HG03439 (cell line): ENCODE data around the gene ERFL.

Experiments
- ATAC-seq: cut with Tn5 transposase; IDR thresholded peaks from one replicate; pipeline ENCODE4 v1.9.1; 2021; ENCODE audit warnings: mild to moderate bottlenecking, moderate library complexity; ENCODE audit not compliant: unreplicated experiment

Gene ERFL

DNA sequence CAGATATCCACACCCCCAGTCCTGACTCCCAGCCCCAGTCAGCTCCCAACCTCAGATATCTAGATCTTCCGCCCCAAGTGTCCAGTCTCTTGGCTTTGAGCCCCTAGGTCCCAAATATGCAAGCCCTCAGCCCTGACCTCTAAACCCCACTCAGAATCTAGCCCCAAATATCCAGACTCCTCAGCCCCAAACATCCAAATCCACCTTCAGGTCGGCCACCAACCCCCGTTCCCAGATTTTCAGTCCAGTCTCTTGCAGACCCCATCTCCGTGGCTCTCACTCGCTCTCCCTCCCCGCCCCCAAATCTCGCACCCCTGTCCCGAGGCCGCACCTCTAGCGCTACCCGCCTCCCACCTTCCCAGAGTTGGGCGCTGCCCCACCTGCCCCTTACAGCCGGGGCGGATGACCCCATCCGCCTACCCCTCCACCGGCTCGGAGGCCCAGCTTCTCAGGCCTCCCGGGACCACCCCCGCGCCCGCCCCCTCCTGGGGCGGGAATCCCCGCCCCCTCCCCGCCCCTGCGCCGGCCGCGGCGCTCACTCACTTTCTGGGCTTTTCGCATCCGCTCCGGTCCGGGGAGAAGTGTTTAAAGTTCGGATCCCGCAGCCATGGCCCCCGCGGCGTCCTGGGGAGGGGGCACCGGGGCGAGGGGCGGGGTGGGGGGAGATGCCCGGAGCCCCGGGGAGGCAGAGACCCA lies 604 bp downstream of the ERFL start:
- ATAC-seq: no peak

DNA sequence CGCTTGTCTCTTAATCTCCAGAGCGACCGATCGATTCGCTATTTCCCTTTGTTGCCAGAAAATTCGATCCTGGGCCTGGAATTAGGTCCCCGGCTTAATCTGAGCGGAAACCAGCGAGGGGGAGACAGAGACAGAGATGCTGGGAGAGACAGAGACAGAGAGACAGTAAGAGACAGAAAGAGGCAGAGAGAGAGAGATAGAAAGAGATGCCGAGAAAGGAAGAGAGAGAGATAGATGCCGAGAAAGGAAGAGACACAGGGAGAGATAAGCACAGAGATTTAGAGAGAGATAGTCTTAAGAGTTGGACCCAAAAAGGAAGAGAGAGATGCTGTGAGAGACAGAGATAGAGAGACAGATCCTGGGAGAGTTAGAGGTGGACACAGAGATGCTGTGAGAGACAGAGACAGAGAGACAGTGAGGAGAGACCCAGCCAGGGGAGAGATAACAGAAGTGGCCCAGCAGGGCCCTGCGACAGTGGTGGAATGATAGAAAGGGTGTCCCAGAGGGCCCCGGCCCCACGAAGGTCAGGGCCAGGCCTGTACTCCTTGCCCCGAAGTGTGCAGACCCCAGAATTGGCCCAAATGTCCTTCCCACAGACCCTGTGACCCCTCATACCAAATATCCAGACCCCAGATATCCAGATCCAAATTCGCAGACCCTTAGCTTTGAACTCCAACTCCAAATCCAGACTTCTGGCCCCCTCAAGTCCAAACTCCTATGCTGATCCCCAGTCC lies 1.3 kb downstream of the ERFL start:
- no peak for ATAC-seq

DNA sequence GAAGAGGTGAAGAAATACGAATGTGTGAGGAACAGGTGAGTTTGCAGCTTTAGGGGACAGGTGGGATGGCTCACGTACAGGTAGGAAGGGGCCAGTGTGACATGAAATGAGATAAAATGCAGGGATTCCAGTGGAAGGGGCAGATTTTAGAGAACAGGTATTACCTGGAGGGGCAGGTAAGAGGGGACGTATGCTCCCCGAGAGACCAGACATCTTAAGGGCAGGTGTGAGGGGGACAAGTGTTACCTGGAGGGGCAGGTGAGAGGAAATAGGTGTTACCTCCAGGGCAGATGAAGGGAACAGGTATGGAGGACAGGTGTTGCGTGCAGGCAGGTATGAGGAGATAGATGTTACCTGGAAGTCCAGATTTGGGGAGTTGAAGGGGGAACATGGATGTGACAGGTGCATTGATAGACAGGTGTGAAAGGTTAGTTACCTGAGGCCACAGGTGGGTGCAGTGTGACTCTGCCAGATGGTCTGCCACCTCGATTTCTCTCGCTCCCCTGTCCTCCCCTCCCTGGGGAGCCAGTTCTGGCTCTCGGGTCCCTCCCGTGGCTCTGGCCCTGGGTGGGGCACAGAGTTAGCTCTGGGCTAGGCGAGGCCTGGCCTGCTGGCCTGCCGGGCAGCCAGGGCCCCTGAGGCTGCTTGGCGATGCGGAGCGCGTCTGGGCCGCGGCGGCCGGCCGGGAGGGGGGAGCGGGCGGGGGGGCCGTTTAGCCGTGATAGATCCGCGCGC lies 2.1 kb downstream of the ERFL start:
- ATAC-seq: no peak

DNA sequence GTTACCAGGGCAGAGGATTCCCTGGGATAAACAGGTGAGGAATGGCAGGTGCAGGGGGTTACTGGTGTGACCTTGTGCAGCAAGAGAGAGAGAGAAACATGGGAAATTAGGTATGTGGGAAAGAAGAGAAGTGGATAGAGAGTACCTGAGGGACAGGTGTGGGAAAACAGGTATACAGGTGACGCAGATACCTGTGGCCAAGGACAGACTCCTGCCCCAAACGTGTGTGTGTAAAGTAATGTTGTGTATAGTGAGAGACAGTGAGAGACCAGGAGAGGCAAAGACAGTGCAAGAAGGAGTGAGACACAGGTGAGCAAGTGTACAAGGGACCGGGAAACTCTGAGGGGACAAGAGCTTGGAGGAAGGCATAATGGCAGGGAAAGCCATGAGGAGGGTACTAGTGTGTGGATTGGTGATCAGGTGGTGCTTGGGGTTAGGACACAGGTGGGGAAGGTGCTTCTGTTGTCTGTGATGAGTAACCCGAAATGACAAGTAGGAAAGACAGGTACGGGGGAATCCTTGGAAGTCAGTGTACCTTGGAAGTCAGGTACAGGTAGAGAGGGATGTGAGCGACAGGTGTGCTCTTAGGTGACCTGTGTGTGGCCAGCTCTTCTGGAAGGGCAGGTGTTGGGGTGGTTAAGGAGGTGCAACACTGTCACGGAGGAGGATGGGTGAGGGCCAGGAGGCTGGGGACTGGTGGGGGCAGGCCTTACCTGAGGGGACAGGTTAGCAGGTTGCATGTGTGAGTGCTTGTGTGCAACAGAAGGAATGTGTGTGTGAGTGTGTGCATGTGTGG lies 2.8 kb downstream of the ERFL start:
- ATAC-seq: no peak

DNA sequence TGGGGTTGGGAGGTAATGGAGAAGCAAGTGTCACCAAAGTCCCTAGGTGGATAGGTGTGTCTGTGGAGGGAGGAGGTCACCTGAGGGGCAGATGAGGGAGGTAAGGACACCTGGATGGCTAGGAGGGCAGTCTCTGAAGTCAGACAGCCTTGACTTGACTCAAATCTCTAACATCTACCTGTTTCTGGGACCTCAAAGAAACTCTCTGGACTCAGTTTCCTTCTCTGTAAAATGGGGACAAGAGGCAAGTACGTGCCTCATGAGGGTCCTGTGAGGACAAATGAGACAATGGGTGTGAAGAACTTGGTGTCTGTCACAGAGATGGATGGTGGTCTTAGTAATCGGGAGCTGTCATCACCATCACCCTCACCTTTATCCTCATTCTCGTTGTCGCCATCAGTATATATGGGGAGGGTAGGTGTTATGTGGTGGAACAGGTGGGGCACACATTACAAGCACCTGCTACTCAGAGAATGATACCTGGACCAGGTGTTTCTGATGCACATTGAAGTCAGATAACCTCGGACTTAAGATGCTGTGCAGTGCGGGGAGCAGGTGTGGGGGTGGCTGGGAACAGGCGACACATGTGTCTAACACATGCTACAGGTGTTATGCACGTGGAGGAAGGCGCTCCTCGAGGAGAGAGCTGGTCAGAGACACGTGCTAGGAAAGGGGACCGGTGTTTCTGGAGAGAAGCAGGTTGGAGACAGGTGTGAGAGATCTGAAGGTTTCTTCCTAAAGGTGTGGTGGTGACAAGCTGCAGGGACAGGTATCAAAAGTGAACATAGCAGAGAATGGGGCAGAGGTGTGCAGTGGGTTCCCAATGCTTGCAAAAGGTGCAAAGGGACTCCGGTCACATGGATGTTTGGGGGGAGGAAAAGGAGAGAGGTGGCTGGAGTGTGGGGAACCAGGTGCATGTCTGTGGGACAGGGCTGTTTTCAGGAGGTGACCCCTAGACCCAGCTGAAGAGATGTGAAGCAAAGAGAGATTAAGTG lies 3.8 kb downstream of the ERFL start:
- ATAC-seq: no peak

DNA sequence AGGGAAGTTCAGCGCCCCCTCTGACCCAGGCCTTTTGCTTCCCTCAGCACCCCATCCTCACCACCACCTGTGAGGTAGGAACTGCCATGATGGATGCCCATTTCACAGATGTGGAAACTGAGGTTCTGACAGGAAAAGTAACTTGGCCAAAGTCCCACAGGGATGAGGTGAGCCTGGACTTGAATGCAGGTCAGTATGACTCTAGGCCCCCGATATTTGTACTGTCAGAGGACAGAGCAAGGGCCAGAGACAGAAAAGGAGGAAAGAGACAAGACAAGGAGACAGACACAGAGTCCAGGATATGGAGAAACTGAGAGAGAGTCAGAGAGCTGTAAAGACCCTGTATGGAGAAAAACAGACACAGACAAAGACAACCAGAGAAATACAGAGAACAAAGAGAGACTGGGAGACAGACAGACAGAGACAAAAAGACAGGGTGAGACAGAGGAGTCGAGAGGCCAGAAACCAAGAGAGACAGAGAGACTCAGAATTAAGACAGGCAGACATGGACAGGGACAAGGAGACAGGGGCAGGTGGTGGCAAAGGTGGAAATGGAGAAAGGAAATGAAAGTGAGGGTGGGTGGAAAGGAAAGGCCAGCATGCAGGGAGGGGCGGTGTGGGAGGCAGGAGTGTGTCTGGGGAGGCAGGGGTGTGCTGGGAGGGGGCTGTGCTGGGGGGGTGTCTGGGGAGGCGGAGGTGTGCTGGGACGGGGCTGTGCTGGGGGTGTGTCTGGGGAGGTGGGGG lies 5.0 kb downstream of the ERFL start:
- ATAC-seq: no peak

DNA sequence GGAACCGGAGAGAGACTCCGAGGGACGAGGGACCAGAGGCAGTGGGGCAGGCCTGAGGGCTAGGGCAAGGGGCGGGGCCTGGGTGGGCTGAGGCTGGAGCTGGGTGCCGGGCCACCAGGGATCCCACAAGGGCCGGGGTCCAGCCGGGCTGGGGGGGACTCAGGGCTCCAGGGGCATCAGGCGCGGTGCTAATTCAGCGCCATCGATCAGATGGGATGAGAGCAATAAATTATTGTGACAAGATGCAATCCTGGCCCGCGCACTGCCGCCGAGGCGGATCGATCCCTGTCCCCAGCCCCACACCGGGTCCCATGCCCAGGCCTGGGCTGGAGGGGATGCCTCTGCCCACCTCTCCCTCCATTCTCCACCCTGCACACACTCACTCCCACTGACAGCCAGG lies 5.7 kb downstream of the ERFL start:
- ATAC-seq: no peak

DNA sequence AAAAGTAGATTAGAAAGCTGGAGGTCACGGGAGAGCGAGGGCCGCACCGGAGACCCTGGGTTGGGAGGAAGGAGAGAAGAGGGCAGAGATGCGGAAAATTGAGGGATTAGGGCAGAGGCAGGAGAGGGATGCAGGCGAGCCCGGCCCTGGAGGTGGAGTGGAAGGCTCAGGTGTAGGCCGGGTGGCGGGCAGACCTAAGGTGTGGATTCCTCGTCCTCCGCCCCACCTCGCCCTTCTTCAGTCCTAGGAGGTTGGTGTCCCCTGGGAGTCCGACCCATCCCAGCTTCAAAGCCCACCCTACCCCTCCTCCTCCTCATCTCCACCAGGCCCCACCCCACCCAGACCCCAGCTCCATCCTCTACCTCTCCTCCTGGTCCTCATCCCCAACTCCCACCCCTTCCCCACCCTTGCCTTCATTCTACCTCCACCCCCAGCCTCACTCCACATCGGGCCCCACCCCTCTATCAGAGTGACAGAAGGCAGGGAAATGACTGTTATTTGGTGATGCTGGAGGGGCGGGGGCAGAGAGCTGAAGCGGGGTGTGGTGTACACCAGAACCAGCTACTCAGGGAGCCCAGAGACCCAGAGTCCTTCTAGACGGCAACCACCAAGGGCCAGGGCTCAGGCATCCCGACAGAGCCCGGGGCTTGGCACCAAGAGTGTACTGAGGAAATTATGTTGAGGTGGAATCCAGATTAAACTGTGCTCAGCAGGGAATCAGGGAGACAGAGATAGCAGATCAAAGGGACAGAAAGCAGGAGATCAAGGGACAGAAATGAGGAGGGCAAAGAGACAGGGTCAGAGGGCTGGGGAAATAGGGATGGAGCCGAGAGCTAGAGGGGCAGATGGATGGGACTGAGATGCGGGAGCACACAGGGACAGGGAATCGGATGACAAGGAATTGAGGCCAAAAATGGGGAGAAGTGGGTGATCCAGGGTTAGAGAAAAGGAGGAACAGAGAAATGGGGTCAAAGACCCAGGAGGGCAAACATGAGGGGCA lies 6.4 kb downstream of the ERFL start:
- ATAC-seq: no peak

DNA sequence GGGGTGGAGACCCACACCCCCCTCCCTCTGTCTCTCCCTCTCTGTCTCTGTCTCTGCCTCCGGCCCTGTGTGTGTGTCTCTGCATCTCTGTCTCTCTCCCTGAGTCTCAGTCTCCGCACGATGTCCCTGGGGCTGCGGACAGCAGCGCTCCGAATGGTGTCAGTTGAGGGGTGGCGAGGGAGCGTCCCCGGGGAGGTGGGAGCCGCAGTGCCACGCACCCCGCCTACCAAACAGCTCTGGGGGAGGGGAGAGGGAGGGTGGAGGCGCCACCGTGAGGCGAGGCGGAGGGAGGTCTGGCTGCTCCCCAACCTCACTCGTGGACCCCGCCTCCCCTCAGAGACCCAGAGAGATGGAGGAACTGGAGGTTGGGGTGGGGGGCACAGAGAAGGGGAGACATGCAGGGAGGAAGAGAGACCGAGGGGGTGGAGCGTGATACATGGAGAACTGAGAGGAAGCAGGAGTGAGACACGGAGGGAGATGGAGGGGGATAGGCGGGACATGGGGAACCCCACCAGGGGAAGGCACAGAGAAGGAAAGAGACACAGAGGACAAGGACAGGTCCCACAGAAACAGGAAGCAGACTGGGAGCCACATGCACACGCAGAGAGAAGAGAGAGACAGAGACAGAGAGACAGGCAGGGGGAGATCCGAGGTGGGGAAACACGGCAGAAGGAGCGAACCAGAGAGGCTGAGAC lies 7.2 kb downstream of the ERFL start:
- ATAC-seq: no peak

DNA sequence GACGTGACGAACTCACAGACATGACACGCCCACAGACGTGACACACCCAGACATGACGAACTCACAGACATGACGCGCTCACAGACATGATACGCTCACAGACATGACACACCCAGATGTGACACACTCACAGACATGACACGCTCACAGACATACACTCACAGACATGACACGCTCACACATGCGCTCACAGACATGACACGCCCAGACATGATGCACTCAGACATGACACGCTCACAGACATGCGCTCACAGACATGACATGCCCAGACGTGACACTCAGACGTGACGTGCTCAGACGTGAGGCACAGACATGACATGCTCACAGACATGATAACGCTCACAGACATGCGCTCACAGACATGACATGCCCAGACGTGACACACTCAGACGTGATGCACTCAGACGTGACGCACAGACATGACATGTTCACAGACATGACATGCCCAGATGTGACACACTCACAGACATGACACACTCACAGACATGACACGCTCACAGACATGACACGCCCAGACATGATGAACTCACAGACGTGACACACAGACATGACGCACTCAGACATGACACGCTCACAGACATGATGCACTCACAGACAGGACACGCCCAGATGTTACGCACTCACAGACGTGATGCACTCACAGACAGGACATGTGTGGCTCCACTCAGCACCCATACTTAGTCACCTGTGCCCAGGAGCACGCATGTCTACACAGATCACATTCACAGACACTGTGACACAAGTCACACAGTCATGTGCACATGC lies 8.1 kb downstream of the ERFL start:
- ATAC-seq: no peak

DNA sequence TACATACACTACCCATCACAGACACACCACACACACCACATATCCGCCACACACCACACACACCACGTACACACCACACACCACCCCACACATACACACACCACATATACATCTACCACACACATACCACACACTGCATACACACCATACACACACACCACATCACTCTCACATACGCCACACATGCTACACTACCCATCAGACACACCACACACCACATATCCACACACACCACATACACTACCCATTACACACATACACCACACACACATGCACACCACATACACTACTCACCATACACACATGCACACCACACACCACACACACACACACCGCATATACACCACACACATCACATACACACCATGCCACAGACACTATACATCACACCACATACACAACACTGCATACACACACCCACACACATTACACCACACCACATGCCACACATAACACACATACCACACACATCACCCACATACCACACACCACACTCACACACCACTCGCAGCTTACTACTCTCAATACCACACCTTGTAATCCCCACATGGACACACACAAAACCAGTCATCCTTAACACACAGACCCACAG lies 9.5 kb downstream of the ERFL start:
- ATAC-seq: no peak

DNA sequence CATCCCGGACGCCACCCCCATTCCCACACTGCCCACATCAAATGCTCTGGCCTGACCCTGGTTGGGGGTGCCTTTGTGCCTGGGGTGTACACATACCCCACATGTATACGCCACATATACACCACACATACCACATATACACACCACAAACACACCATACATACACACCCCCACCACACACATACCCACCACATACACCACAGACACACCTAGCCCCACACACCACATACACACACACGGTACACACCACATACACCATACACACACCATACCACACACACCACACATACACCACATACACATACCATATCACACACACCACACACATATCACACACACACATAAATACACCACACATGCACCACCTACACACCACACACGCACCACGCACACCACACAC lies 10.2 kb downstream of the ERFL start:
- ATAC-seq: no peak

DNA sequence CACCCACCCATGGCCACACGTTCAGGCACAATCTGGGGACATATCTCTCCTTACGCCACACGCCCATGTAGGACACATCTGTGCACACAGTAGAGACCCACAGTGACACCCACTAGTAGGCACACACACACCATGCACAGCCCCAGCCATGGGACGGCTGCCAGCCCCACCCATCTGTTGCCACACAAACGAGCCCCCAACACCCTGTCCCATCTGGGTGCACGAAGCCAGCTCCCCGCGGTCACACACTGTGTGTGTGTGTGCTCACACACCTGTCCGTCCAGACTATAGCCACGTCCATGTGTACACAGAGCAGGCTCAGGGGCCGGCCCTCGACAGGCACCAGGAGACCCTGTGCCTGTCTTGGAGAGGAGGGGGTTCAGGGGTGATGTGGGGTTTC lies 10.6 kb downstream of the ERFL start:
- no peak for ATAC-seq

DNA sequence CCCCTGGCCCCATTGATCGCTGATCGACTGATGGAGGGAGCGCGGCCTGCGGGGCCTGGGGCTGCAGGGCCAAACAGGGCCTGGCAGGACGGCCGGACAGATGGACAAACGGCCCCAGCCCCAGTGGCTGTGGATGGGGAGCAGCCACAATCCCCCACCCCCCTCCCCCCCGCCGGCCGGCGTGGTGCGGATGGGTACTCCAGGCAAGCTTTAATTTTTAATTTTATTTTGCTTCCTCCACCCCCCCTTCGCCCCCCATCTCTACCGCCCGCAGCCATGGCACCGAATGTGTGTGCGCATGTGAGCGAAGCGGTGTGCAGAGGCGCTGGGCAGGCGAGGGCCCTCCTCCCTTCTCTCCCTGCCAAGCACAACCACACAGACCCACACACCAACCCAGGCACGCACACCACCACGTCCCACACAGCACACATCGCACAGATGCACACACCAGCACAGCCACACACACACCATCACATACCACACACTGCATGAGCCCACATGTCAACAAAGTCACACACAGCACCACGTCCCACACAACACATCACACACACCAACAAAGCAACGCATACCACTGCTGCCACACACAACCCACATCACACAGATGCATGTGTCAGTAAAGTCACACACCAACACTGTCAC lies 12.4 kb downstream of the ERFL start:
- no peak for ATAC-seq

DNA sequence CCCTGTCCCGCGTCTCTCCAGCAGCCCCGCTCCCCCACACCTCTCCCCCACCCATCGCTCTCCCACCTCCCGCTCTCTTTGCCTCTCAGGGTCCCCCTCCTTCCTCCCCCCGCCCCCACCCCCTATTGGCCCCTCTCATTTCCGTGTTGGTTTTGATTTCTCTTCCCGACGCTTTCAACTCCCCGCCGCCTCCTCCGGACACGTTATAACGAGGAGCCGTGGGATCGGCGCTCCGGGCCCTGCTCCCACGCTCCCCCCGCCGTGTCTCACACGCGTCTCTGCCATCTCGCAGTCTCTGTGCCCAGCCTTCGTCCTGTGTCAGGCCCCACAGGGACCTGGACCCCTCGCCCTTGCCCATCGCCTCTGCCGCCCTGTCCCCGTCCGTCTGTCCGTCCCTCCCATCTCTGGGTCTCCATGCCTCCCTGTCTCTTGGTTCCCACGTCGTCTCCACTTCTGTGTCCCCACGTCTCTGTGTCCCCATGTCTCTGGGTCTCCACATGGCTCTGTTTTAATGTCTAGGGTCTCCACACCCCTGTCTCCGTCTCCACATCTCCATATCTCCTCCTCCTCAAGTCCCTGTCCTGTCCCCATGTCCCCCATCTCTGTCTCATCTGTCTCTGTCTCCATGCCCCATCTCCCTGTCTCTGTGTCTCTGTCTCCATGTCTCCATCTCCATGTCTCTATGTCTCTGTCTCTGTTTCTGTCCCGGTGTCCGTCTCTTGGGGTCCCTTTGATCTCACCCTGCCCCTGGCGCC lies 13.1 kb downstream of the ERFL start:
- no peak for ATAC-seq
